ENCODE data around the gene PCP4L1.

Gene PCP4L1

DNA sequence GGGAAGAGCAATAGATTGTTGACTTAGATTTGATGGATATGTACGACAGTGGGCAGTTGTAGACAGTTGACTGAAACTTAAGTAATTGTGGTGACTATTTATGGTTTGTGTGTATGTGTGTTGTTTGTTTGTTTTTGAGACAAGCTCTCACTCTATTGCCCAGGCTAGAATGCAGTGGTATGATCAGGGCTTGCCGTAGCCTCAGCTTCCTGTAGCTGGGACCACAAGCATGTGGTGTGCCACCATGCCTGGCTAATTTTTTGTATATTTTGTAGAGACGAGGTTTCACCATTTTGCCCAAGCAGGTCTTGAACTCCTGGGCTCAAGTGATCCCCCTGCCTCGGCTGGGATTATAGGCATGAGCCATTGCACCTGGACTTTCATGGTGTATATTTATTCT, 65.5 kb downstream of the PCP4L1 start:
- DNase-seq: no peak

DNA sequence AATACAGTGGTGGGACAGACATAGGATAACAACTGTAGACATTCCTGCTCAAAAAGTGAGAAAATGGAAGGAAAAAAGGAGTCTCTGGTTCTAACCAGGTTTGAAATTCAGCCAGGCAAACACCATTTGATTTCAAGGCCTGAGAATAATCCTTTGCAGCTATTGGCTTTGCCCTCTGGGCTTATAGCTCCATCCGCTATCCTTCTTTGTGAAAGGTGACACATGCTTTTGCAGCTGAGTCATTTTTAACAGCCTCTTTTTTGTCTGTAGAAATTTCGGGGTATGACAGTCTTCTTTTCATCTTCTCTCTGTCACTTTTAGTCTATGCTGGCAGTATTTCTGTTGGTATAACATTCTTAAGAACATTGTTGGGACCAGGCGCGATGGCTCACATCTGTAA, 71.8 kb downstream of the PCP4L1 start:
- DNase-seq: no peak

DNA sequence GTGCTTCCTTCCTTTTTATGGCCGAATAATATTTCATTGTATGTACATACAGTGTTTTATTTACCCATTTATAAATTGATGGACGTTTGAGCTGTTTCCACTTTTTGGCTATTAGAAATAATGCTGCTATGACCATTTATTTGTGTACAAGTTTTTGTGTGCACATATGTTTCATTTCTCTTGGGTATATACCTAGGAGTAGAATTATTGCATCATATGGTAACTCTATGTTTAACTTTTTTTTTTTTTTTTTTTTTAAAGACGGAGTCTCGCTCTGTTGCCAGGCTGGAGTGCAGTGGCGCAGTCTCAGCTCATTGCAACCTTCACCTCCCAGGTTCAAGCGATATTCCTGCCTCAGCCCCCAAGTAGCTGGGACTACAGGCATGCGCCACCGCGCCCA, 74.6 kb downstream of the PCP4L1 start:
- DNase-seq: no peak
